AG04450 (cell line): ENCODE measurements around the gene ZFP90. TPM values are rescaled to one million over a fixed set of nuclear protein-coding genes. Genes with fewer than 3 reads are reported as not detected.

Experiments
- CTCF ChIA-PET: fragments of 300-600, 350-600 bp; formaldehyde crosslinking; extraction: SDS; loops from one replicate; lab custom pipeline; 2022; ENCODE audit warnings: antibody characterized with exemption, inconsistent platforms; lab: Charles Lee
- POLR2A ChIA-PET: fragments of 350-600 bp; formaldehyde crosslinking; extraction: SDS; loops from one replicate; lab custom pipeline; 2021; ENCODE audit warnings: antibody characterized with exemption, inconsistent platforms; lab: Yijun Ruan, JAX
- DNase-seq: peaks from one replicate; pipeline ENCODE4 v3.0.0-alpha.2; 2011; ENCODE audit warnings: low read depth, low spot score
- H3K27ac ChIP-seq: one replicate; pipeline ENCODE4 v1.5.1; 2012; ENCODE audit warnings: low read depth, low read length, control low read depth
- H3K27me3 ChIP-seq: one replicate; pipeline ENCODE4 v1.6.0; 2012; ENCODE audit warnings: low read length; ENCODE audit not compliant: control insufficient read depth, insufficient read depth
- H3K4me3 ChIP-seq: 2 replicates; pipeline ENCODE4 v1.5.1; 2011; ENCODE audit warnings: mild to moderate bottlenecking, low read depth, low read length, control low read depth
- H3K9me3 ChIP-seq: 2 replicates; pipeline ENCODE4 v1.5.1; 2012; ENCODE audit warnings: low read length; ENCODE audit not compliant: control insufficient read depth, insufficient read depth
- polyA plus RNA-seq: library from polyadenylated mRNA; depleted of rRNA; stranded (reverse); fragments of >200 nt; gene quantifications from 2 replicates; pipeline ENCODE4 v1.2.3, GENCODE V29; 2011
- TF ChIP-seq, protein P1 (sequence below): IDR thresholded peaks from 2 replicates; pipeline ENCODE4 v1.5.1; 2011; ENCODE audit warnings: low read depth, low read length, control low read depth, inconsistent platforms

ZFP90 gene
- polyA plus RNA-seq, 1 experiment, result 25.2 TPM

DNA sequence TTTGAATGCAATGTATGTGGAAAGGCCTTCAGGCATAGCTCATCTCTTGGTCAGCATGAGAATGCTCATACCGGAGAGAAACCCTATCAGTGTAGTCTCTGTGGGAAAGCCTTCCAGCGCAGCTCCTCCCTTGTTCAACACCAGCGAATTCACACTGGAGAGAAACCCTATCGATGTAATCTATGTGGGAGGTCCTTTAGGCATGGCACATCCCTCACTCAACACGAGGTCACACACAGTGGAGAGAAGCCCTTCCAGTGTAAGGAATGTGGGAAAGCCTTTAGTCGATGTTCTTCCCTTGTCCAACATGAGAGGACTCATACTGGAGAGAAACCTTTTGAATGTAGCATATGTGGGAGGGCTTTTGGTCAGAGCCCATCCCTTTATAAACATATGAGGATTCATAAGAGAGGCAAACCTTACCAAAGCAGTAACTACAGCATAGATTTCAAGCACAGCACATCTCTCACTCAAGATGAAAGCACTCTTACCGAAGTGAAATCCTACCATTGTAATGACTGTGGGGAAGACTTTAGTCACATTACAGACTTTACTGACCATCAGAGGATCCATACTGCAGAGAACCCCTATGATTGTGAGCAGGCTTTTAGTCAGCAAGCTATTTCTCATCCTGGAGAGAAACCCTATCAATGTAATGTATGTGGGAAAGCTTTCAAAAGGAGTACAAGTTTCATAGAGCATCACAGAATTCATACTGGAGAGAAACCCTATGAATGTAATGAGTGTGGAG is 24.7 kb downstream of the ZFP90 start:
- Histone ChIP-seq H3K27me3 (no peaks in the 10 kb centered on the region), H3K27ac (no peak overlapping the region), H3K4me3 (no peak overlapping the region), H3K9me3 (peaks cover 53% of the 10 kb centered on the region)
- ChIA-PET CTCF (no interaction called here), POLR2A (no interaction called here)
- TF ChIP-seq, protein P1, sequence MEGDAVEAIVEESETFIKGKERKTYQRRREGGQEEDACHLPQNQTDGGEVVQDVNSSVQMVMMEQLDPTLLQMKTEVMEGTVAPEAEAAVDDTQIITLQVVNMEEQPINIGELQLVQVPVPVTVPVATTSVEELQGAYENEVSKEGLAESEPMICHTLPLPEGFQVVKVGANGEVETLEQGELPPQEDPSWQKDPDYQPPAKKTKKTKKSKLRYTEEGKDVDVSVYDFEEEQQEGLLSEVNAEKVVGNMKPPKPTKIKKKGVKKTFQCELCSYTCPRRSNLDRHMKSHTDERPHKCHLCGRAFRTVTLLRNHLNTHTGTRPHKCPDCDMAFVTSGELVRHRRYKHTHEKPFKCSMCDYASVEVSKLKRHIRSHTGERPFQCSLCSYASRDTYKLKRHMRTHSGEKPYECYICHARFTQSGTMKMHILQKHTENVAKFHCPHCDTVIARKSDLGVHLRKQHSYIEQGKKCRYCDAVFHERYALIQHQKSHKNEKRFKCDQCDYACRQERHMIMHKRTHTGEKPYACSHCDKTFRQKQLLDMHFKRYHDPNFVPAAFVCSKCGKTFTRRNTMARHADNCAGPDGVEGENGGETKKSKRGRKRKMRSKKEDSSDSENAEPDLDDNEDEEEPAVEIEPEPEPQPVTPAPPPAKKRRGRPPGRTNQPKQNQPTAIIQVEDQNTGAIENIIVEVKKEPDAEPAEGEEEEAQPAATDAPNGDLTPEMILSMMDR, result no peak
- no peak for DNase-seq

DNA sequence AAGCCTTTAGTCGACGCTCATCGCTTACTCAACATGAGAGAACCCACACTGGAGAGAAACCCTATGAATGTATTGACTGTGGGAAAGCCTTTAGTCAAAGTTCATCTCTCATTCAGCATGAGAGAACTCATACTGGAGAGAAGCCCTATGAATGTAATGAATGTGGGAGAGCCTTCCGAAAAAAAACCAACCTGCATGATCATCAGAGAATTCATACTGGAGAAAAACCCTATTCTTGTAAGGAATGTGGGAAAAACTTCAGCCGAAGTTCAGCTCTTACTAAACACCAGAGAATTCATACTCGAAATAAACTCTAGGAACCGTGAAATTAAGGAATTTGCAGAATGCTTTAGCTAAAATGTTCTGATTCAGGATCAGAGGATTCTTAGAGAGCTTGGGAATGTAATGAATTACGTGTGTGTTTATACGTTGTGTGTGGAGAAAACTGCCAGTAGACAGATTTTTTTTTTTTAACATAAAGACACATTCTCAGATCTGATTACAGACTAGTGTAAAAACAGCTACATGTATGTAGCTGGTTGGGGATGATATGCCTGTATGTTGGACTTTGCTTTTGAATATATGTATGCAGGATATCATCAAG is 25.4 kb downstream of the ZFP90 start:
- Histone ChIP-seq H3K27me3 (no peaks in the 10 kb centered on the region), H3K4me3 (no peak overlapping the region), H3K9me3 (peaks cover 56% of the 10 kb centered on the region), H3K27ac (no peak overlapping the region)
- ChIA-PET CTCF (no interaction called here), POLR2A (no interaction called here)
- TF ChIP-seq, protein P1, result no peak
- DNase-seq, result no peak

DNA sequence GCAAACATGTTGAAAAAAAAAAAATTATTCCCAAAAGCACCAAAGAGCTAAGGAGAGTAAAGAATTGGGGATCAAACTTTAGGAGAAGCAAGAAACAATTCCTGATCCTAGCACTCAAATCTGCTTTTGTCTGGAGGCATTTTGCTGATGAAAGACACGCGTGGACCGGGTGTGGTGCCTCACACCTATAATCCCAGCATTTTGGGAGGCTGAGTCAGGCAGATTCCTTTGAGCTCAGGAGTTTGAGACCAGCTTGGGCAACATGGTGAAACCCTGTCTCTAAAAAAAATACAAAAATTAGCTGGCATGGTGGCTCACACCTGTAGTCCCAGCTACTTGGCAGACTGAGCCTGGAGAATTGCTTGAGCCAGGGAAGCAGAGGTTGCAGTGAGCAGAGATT is 35.4 kb downstream of the ZFP90 start:
- Histone ChIP-seq H3K4me3 (no peak overlapping the region), H3K27me3 (no peaks in the 10 kb centered on the region), H3K9me3 (peaks cover 63% of the 10 kb centered on the region), H3K27ac (no peak overlapping the region)
- ChIA-PET POLR2A (interaction anchor here (0.6 kb wide), 1 partner anchor 83 kb away, joined by 3 read pairs; no protein-coding TSS in a partner anchor), CTCF (no interaction called here)
- no peak for DNase-seq
- TF ChIP-seq, protein P1, result no peak

DNA sequence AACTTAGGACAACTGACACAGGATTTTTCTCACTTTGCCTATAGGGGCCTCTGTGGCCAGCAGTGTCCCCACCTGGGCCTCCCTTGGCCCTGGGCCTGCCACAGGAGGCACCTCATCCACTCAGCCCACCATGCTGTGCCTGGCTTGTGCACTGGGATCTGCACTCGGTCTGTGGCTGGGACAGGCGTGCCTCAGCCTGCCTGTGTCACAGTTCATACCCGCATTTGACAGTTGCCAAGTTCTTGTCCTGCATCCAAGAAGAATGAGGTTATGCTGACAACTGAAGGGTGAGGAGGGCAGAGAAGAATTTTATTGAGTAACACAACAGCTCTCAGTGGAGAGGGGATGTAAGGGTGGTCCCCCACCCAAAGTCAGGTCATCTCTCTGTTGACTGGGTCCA is 36.0 kb downstream of the ZFP90 start:
- TF ChIP-seq, protein P1, result no peak
- POLR2A ChIA-PET, result no interaction called here
- Histone ChIP-seq H3K27me3 (no peaks in the 10 kb centered on the region), H3K4me3 (no peak overlapping the region), H3K9me3 (peaks cover 61% of the 10 kb centered on the region), H3K27ac (no peak overlapping the region)
- CTCF ChIA-PET, result no interaction called here
- DNase-seq, result no peak

DNA sequence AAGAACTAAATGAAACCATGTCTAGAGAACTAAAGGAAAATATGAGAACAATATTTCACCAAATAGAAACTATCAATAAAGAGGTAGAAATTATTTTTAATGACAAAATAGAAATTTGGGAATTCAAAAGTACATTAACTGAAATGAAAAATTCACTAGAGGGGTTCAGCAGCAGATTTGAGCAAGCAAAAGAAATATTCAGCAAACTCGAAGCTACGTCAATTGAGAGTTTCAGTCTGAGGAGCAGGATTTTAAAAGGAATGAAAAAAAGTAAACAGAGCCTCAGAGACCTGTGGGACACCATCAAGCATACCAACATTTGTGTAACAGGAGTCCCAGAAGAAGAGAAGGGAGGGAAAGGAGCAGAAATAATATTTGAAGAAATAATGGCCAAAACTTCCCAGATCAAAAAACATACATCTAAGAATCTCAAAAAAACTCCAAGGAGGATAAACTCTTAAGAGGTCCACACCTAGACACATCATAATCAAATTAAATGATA is 38.3 kb downstream of the ZFP90 start:
- Histone ChIP-seq H3K9me3 (peaks cover 52% of the 10 kb centered on the region), H3K27me3 (no peaks in the 10 kb centered on the region), H3K4me3 (no peak overlapping the region), H3K27ac (no peak overlapping the region)
- DNase-seq, result no peak
- ChIA-PET CTCF (no interaction called here), POLR2A (interaction anchor here (0.7 kb wide), 1 partner anchor 192 kb away, joined by 8 read pairs; no protein-coding TSS in a partner anchor)
- TF ChIP-seq, protein P1, result no peak
